ENCODE results near the gene TLR9.

Gene TLR9

GRCh38 chr3:52232279-52233107 lies 7.0 kb upstream of the TLR9 start:
- DNase-seq, result no peak

- DNase-seq, result peak; percentile 19
Observed at GRCh38 chr3:52231502-52232278, 6.2 kb upstream of the TLR9 start.

- DNase-seq, result no peak
Observed at GRCh38 chr3:52230889-52231499, 5.5 kb upstream of the TLR9 start.

- DNase-seq, result no peak
Observed at GRCh38 chr3:52230461-52230860, 5.0 kb upstream of the TLR9 start.

- no peak for DNase-seq
Observed at GRCh38 chr3:52229656-52230055, 4.2 kb upstream of the TLR9 start.

- DNase-seq, result no peak
Observed at GRCh38 chr3:52228751-52229291, 3.4 kb upstream of the TLR9 start.

- no peak for DNase-seq
Observed at GRCh38 chr3:52228266-52228665, 2.8 kb upstream of the TLR9 start.

- no peak for DNase-seq
Observed at GRCh38 chr3:52227766-52228165, 2.3 kb upstream of the TLR9 start.

GRCh38 chr3:52227117-52227516 lies 1.7 kb upstream of the TLR9 start:
- no peak for DNase-seq

GRCh38 chr3:52226229-52226817 lies 878 bp upstream of the TLR9 start:
- no peak for DNase-seq

GRCh38 chr3:52223449-52224408 lies 1.7 kb downstream of the TLR9 start:
- DNase-seq, result no peak

- no peak for DNase-seq
Observed at GRCh38 chr3:52222319-52223221, 2.9 kb downstream of the TLR9 start.

- DNase-seq, result no peak
Observed at GRCh38 chr3:52221563-52222318, 3.7 kb downstream of the TLR9 start.

GRCh38 chr3:52221141-52221562 lies 4.3 kb downstream of the TLR9 start:
- no peak for DNase-seq

- peak; percentile 39 for DNase-seq
Observed at GRCh38 chr3:52220380-52221026, 4.9 kb downstream of the TLR9 start.

GRCh38 chr3:52218937-52219650 lies 6.4 kb downstream of the TLR9 start:
- DNase-seq, result no peak

- no peak for DNase-seq
Observed at GRCh38 chr3:52218454-52218853, 7.0 kb downstream of the TLR9 start.

GRCh38 chr3:52218026-52218425 lies 7.4 kb downstream of the TLR9 start:
- DNase-seq, result no peak

- DNase-seq, result no peak
Observed at GRCh38 chr3:52217409-52217805, 8.0 kb downstream of the TLR9 start.
